Keratinocyte (primary cell): ENCODE measurements around the gene RFC4. TPM values are rescaled to one million over a fixed set of nuclear protein-coding genes. Genes with fewer than 3 reads are reported as not detected.

Source experiments
- DNase-seq: peaks from one replicate; pipeline ENCODE4 v3.0.0-alpha.2; 2011; ENCODE audit warnings: low read depth, missing footprints, low spot score
- FAIRE-seq: peaks from 2 replicates; lab custom pipeline; 2011; peaks lifted over from hg19 to GRCh38; lab: Jason Lieb, UNC
- H2AFZ ChIP-seq: 2 replicates; pipeline ENCODE4 v1.6.0; 2012; ENCODE audit warnings: low read length, control low read depth, inconsistent platforms; ENCODE audit not compliant: control insufficient read depth
- H3K27ac ChIP-seq: 2 replicates; pipeline ENCODE4 v1.5.1; 2011; ENCODE audit warnings: low read length; ENCODE audit not compliant: control insufficient read depth, insufficient read depth
- H3K27me3 ChIP-seq: 3 replicates; pipeline ENCODE4 v1.6.0; 2011; ENCODE audit warnings: low read length; ENCODE audit not compliant: control insufficient read depth, insufficient read depth; ENCODE audit errors: extremely low read depth
- H3K36me3 ChIP-seq, 2 experiments: 2 replicates in 1 of 2; 3 replicates in 1 of 2; pipeline ENCODE4 v1.5.1; 2011; ENCODE audit warnings: low read length in 2 of 2, mild to moderate bottlenecking in 1 of 2; ENCODE audit not compliant: control insufficient read depth in 2 of 2, insufficient read depth in 2 of 2; ENCODE audit errors: extremely low read depth in 1 of 2
- H3K4me1 ChIP-seq: 3 replicates; pipeline ENCODE4 v1.5.1; 2011; ENCODE audit warnings: low read length; ENCODE audit not compliant: control insufficient read depth, insufficient read depth; ENCODE audit errors: extremely low read depth
- H3K4me2 ChIP-seq: 3 replicates; pipeline ENCODE4 v1.6.0; 2011; ENCODE audit warnings: low read depth, low read length; ENCODE audit not compliant: control insufficient read depth, insufficient read depth; ENCODE audit errors: extremely low read depth
- H3K4me3 ChIP-seq, 3 experiments: fragments of 200-600 bp in 1 of 3; sonication (generic) in 1 of 3; 2 replicates in 2 of 3; 3 replicates in 1 of 3; pipeline ENCODE4 v1.5.1; 2011 to 2016; ENCODE audit warnings: low read length in 3 of 3, mild to moderate bottlenecking in 3 of 3, control low read depth in 2 of 3, inconsistent platforms in 1 of 3, low read depth in 1 of 3, mixed read lengths in 1 of 3, mixed run types in 1 of 3, moderate library complexity in 1 of 3; ENCODE audit not compliant: control insufficient read depth in 2 of 3, insufficient read depth in 2 of 3; ENCODE audit errors: extremely low read depth in 1 of 3
- H3K79me2 ChIP-seq: 2 replicates; pipeline ENCODE4 v1.6.0; 2012; ENCODE audit warnings: low read length; ENCODE audit not compliant: control insufficient read depth, insufficient read depth
- H3K9ac ChIP-seq: 3 replicates; pipeline ENCODE4 v1.6.0; 2011; ENCODE audit warnings: low read length; ENCODE audit not compliant: control insufficient read depth, insufficient read depth; ENCODE audit errors: extremely low read depth
- H3K9me1 ChIP-seq: 3 replicates; pipeline ENCODE4 v1.6.0; 2011; ENCODE audit warnings: low read length; ENCODE audit not compliant: control insufficient read depth, insufficient read depth; ENCODE audit errors: extremely low read depth
- H3K9me3 ChIP-seq: 2 replicates; pipeline ENCODE4 v1.5.1; 2012; ENCODE audit warnings: low read depth, low read length; ENCODE audit not compliant: control insufficient read depth
- H4K20me1 ChIP-seq: 3 replicates; pipeline ENCODE4 v1.6.0; 2011; ENCODE audit warnings: low read length; ENCODE audit not compliant: control insufficient read depth, insufficient read depth; ENCODE audit errors: extremely low read depth
- EZH2 ChIP-seq: IDR thresholded peaks from one replicate; pipeline ENCODE4 v1.6.1; 2012; ENCODE audit warnings: inconsistent platforms, mild to moderate bottlenecking, low read length, moderate library complexity
- dilution Hi-C: fragments of 300-500 bp; cut with MboI; formaldehyde crosslinking; loops from one replicate; pipeline ENCODE4 v1.7.0; 2020; ENCODE audit warnings: low sequenced_read_pairs; ENCODE audit not compliant: extremely low pct_ligation_motif_present
- polyA plus RNA-seq, 5 experiments: library from polyadenylated mRNA; depleted of rRNA in 3 of 5; stranded (reverse) in 3 of 5; stranded (forward) in 1 of 5; unstranded in 1 of 5; fragments of >200 nt; gene quantifications; 1 replicate in 1 of 5; 2 replicates in 3 of 5; 3 replicates in 1 of 5; pipeline versions ENCODE4 v1.2.1 to v1.2.3, GENCODE V29; 2011 to 2012; ENCODE audit warnings: missing spikeins in 2 of 5, low read depth in 1 of 5, low replicate concordance in 1 of 5
- TF ChIP-seq, protein P1 (sequence below), 3 experiments: IDR thresholded peaks in 1 of 3; conservative IDR thresholded peaks in 1 of 3; optimal IDR thresholded peaks in 1 of 3; 2 replicates in 2 of 3; 3 replicates in 1 of 3; pipeline versions ENCODE3 to v1.5.1; 2011; ENCODE audit warnings: low read length in 3 of 3, mild to moderate bottlenecking in 3 of 3, moderate library complexity in 2 of 3, control low read depth in 1 of 3, inconsistent platforms in 1 of 3; ENCODE audit not compliant: insufficient read depth in 2 of 3; ENCODE audit errors: extremely low read depth in 1 of 3

RFC4 gene
- polyA plus RNA-seq, 1 donor (not counting 4 experiments of a cell fraction or from before 2014, with no cell fraction given) = 22.8 TPM

DNA sequence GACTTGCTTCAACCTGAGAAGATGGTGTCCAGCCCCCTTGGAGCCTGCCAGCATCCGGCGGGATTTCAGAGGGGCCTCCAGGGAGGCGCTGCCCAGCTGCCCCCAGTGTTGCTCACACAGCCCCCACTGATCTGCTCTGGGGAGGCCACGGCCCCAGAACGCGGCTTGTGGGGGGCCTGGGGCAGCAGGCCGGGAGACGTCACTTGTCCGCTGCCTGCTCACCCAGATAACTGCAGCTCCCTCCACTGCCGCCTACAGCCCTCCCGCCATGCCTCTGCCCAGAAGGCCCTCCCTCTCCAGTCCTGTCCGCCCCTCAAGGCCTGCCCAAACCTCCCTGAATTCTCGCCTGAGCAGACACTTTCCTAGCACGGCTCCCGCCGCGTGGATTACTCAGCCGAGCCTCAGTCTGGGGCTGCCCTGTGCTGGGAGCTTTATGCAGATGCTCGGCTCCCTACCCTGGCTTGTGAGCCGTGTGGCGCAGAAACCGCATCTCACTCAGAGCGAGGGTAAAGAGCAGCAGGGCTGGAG lies 19.1 kb upstream of the RFC4 start:
- Histone ChIP-seq H3K79me2 (no peaks in the 10 kb centered on the region), H3K4me2 (peak overlapping the region; percentile 60), H3K9me1 (no peaks in the 10 kb centered on the region), H3K9ac (no peak overlapping the region), H3K36me3 (no peaks in the 10 kb centered on the region), H3K4me1 (peaks cover 11% of the 10 kb centered on the region), H3K27ac (no peak overlapping the region), H3K4me3 (peak overlapping the region in 1 of 3 experiments; percentile 5), H2AFZ (no peak overlapping the region), H3K27me3 (peaks cover 21% of the 10 kb centered on the region), H3K9me3 (no peaks in the 10 kb centered on the region), H4K20me1 (no peaks in the 10 kb centered on the region)
- FAIRE-seq (no peak), DNase-seq (no peak)
- dilution Hi-C loops = no loop called here
- no peak for TF ChIP-seq EZH2
- TF ChIP-seq, protein P1, sequence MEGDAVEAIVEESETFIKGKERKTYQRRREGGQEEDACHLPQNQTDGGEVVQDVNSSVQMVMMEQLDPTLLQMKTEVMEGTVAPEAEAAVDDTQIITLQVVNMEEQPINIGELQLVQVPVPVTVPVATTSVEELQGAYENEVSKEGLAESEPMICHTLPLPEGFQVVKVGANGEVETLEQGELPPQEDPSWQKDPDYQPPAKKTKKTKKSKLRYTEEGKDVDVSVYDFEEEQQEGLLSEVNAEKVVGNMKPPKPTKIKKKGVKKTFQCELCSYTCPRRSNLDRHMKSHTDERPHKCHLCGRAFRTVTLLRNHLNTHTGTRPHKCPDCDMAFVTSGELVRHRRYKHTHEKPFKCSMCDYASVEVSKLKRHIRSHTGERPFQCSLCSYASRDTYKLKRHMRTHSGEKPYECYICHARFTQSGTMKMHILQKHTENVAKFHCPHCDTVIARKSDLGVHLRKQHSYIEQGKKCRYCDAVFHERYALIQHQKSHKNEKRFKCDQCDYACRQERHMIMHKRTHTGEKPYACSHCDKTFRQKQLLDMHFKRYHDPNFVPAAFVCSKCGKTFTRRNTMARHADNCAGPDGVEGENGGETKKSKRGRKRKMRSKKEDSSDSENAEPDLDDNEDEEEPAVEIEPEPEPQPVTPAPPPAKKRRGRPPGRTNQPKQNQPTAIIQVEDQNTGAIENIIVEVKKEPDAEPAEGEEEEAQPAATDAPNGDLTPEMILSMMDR (optimal IDR thresholded peaks at IDR 0.05 in 1 of 3, IDR thresholded peaks at IDR 0.05 in 1 of 3, conservative IDR thresholded peaks at IDR 0.05 in 1 of 3; ENCODE audit: extremely low read depth in 1 of 3, insufficient read depth in 2 of 3, low read length in 3 of 3) = no peak

DNA sequence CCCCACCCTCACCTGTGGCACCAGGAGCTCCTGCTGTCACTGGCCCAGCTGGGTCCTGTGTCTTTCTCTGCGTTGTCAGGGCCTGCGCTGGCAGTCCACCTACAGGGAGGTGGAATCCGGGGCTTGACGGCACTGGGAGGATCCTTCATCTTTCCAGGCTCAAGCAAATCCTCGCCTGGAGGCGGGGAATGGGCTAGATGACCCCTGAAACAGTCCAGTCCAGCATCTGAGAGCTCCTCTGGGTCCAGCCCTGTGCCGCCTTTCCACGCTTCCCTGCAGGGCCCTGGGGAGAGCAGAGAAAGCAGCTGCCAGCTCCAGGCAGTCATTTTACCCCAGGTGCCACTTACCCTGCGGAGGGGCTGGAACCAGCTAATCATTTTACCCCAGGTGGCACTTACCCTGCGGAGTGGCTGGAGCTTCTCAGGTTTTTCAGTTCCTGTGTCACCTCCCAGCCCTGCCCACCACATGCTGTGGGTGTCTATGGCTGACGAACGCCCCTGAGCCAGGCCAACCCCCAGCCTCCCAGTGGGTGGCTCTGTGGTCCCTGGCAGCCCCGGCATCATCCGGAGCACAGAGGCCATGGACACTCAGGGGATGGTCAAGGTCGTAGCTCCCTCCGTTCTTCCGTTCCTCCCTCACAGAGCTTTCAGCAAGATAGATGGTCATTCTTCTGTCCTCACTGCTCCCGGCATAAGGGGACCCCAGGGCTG lies 18.3 kb upstream of the RFC4 start:
- no peaks in the 10 kb centered on the region for H3K9me3 ChIP-seq
- dilution Hi-C loops = no loop called here

More for the DNA sequence above, 18.3 kb upstream of the RFC4 start:
- no peaks in the 10 kb centered on the region for H3K9me1 ChIP-seq
- no peak overlapping the region for H2AFZ ChIP-seq
- no peak overlapping the region for H3K4me2 ChIP-seq
- H4K20me1 ChIP-seq = no peaks in the 10 kb centered on the region
- H3K36me3 ChIP-seq = no peaks in the 10 kb centered on the region
- no peak overlapping the region for H3K9ac ChIP-seq
- TF ChIP-seq, protein P1 (optimal IDR thresholded peaks at IDR 0.05 in 1 of 3, IDR thresholded peaks at IDR 0.05 in 1 of 3, conservative IDR thresholded peaks at IDR 0.05 in 1 of 3; ENCODE audit: extremely low read depth in 1 of 3, insufficient read depth in 2 of 3, low read length in 3 of 3) = no peak
- no peak overlapping the region for H3K27ac ChIP-seq
- H3K27me3 ChIP-seq = peaks cover 13% of the 10 kb centered on the region
- DNase-seq (no peak), FAIRE-seq (no peak)
- no peak overlapping the region for H3K4me3 ChIP-seq
- H3K4me1 ChIP-seq = peaks cover 11% of the 10 kb centered on the region
- no peaks in the 10 kb centered on the region for H3K79me2 ChIP-seq
